Body of pancreas (tissue), 4 donors: Measurements from ENCODE around the gene CPT1A. TPM values are rescaled to one million over a fixed set of nuclear protein-coding genes. Genes with fewer than 3 reads are reported as not detected.
A peak's percentile ranks its signal among the peaks of the same experiment; 100 is the strongest.
"Not testable (repeated sequence)": the region's sequence is repeated elsewhere in the genome, so short reads cannot be mapped to it uniquely, and the experiment has no call there.

Experiments
- ATAC-seq: fragments of 150-250 bp; one replicate; pipeline ENCODE4 v1.9.1; 2016
- DNase-seq, 4 donors: peaks; one replicate each; pipeline ENCODE4 v3.0.0-alpha.2; 2019
- H3K27ac ChIP-seq, 4 donors: fragments of 200-600 bp; sonication (generic); 1 replicate in 3 of 4; 2 replicates in 1 of 4; pipeline versions ENCODE4 v1.5.1 to v1.6.1; 2016 to 2019; ENCODE audit warnings: mild to moderate bottlenecking in 1 of 4, mixed read lengths in 1 of 4, moderate library complexity in 1 of 4
- H3K27me3 ChIP-seq, 2 donors: fragments of 200-600 bp; sonication (generic); one replicate each; pipeline ENCODE4 v1.6.0; 2016; ENCODE audit warnings: mild to moderate bottlenecking in 1 of 2
- H3K36me3 ChIP-seq, 2 donors: fragments of 200-600 bp; sonication (generic); replicated peaks in 1 of 2; 2 replicates each; pipeline ENCODE4 v1.5.1; 2016; ENCODE audit warnings: low read depth in 2 of 2; ENCODE audit not compliant: insufficient read depth in 1 of 2
- H3K4me1 ChIP-seq: fragments of 200-600 bp; sonication (generic); one replicate; pipeline ENCODE4 v1.6.0; 2016
- H3K4me3 ChIP-seq, 2 donors: fragments of 200-600 bp; sonication (generic); 1 replicate in 1 of 2; 2 replicates in 1 of 2; pipeline ENCODE4 v1.5.1; 2016 to 2019
- H3K9me3 ChIP-seq, 3 donors: fragments of 200-600 bp; sonication (generic); 1 replicate in 2 of 3; 2 replicates in 1 of 3; pipeline ENCODE4 v1.5.1; 2016
- POLR2A ChIP-seq, 3 donors: fragments of 450-650 bp; IDR thresholded peaks; one replicate each; pipeline ENCODE4 v1.6.1; 2016; ENCODE audit warnings: antibody characterized with exemption in 3 of 3, mild to moderate bottlenecking in 2 of 3
- WGBS, 2 donors: methylation state at CpG; one replicate each; pipeline ENCODE4 v1.1.5; 2017; 5-methylcytosine and 5-hydroxymethylcytosine counted together
- intact Hi-C: fragments of 100-400 bp; cut with DNase I; formaldehyde crosslinking; loops from one replicate; pipeline ENCODE4 v1.15.1; 2023
- total RNA-seq, 2 donors: library from RNA; depleted of rRNA; stranded (reverse); fragments of >200 nt; gene quantifications; one replicate each; pipeline ENCODE4 v1.1.0, GENCODE V29; 2016
- TF ChIP-seq, protein P1 (sequence below), 7 experiments: fragments of 450-650 bp in 4 of 7; fragments of 200-600 bp in 3 of 7; sonication (generic) in 3 of 7; IDR thresholded peaks; one replicate each; pipeline ENCODE4 v1.5.1; 2016 to 2019; ENCODE audit warnings: antibody characterized with exemption in 7 of 7

The CPT1A gene
- total RNA-seq, 2 donors from 2014 or later = 35.6 to 40.7 TPM

DNA sequence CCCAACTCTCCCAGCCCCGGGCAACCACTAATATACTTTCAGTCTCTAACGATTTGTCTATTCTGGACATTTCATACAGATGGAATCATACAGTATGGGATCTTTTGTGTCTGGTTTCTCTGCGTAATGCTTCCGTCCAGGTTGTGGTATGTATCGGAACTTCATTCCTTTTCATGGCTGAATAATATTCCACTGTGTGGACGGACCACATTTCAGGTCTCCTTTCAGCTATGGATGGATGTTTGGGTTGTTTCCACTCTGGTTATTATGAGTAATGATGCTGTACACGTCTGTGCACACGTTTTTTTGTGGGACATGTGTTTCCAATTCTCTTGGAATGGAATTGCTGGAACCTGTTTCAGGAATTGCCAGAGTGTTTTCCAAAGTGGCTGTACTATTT, 17.4 kb upstream of the CPT1A start:
- Histone ChIP-seq H3K9me3 (no peaks in the 10 kb centered on the region), H3K4me1 (peaks cover 21% of the 10 kb centered on the region), H3K4me3 (no peak overlapping the region), H3K27ac (no peak overlapping the region), H3K27me3 (no peaks in the 10 kb centered on the region), H3K36me3 (no peaks in the 10 kb centered on the region)
- no peak for TF ChIP-seq POLR2A (IDR thresholded peaks at IDR 0.05)
- TF ChIP-seq, protein P1, sequence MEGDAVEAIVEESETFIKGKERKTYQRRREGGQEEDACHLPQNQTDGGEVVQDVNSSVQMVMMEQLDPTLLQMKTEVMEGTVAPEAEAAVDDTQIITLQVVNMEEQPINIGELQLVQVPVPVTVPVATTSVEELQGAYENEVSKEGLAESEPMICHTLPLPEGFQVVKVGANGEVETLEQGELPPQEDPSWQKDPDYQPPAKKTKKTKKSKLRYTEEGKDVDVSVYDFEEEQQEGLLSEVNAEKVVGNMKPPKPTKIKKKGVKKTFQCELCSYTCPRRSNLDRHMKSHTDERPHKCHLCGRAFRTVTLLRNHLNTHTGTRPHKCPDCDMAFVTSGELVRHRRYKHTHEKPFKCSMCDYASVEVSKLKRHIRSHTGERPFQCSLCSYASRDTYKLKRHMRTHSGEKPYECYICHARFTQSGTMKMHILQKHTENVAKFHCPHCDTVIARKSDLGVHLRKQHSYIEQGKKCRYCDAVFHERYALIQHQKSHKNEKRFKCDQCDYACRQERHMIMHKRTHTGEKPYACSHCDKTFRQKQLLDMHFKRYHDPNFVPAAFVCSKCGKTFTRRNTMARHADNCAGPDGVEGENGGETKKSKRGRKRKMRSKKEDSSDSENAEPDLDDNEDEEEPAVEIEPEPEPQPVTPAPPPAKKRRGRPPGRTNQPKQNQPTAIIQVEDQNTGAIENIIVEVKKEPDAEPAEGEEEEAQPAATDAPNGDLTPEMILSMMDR (IDR thresholded peaks at IDR 0.05) = no peak
- no peak for DNase-seq
- intact Hi-C loops = no loop called here
- ATAC-seq = no peak
- WGBS, 2 donors = 78 to 81% methylated on average over 8 of the region's 8 CpGs

DNA sequence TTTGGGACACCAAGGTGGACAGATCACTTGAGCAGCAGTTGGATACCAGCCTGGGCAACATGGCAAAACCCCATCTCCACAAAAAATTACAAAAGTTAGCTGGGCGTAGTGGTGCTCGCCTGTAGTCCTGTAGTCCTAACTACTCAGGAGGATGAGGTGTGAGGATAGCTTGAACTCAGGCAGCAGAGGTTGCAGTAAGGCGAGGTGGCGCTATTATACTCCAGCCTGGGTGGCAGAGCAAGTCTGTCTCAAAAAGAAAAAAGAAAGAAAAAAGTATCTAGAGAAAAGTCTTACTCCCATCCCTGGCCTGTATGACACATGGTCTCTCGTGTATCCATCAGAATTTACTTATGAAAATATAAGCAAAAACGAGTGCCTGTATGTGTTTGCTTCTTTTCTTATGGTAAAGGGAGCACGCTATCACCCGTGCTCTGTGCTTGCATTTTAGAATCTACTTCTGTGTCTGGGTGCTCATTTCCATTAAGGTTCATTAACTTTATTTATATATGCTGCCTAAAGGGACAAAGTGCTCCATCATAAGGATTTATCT, 15.4 kb upstream of the CPT1A start:
- 84 to 86% methylated on average over 8 of the region's 8 CpGs for WGBS, 2 donors
- H3K4me3 ChIP-seq = no peak overlapping the region
- no peak overlapping the region for H3K27ac ChIP-seq
- no peaks in the 10 kb centered on the region for H3K9me3 ChIP-seq
- intact Hi-C loops = no loop called here
- H3K27me3 ChIP-seq = no peaks in the 10 kb centered on the region
- H3K4me1 ChIP-seq = peaks cover 21% of the 10 kb centered on the region
- DNase-seq = no peak
- TF ChIP-seq, protein P1 (IDR thresholded peaks at IDR 0.05) = no peak
- no peak for TF ChIP-seq POLR2A (IDR thresholded peaks at IDR 0.05)
- ATAC-seq = no peak
- H3K36me3 ChIP-seq = no peaks in the 10 kb centered on the region

DNA sequence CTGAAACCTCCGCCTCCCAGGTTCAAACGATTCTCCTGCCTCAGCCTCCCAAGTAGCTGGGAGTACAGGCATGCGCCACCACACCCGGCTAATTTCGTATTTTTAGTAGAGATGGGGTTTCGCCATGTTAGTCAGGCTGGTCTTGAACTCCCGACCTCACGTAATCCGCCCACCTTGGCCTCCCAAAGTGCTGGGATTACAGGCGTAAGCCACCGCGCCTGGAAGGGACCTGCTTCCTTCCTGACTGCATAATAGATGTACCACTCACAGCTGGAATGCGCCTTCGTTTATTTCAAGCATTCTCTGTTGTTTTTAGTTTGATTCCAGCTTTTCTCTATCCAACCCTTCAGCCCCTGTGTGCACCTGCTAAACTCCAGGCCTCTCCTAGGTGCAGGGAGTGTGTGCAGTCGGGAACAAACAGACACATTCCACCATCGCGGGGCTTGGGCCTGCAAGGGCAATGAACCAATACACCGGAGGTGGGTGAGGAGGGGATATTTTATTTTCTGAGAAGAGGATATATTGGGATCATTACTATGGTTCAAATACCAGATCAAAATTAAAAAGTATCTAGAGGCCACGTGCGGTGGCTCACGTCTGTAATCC, 14.8 kb upstream of the CPT1A start:
- H3K27ac ChIP-seq, H3K27me3 ChIP-seq, H3K9me3 ChIP-seq, DNase-seq, ATAC-seq, H3K36me3 ChIP-seq, H3K4me3 ChIP-seq, intact Hi-C loops: not testable (repeated sequence)
- peaks cover 21% of the 10 kb centered on the region for H3K4me1 ChIP-seq
- 87 to 88% methylated on average over 20 to 21 of the region's 21 CpGs for WGBS, 2 donors

DNA sequence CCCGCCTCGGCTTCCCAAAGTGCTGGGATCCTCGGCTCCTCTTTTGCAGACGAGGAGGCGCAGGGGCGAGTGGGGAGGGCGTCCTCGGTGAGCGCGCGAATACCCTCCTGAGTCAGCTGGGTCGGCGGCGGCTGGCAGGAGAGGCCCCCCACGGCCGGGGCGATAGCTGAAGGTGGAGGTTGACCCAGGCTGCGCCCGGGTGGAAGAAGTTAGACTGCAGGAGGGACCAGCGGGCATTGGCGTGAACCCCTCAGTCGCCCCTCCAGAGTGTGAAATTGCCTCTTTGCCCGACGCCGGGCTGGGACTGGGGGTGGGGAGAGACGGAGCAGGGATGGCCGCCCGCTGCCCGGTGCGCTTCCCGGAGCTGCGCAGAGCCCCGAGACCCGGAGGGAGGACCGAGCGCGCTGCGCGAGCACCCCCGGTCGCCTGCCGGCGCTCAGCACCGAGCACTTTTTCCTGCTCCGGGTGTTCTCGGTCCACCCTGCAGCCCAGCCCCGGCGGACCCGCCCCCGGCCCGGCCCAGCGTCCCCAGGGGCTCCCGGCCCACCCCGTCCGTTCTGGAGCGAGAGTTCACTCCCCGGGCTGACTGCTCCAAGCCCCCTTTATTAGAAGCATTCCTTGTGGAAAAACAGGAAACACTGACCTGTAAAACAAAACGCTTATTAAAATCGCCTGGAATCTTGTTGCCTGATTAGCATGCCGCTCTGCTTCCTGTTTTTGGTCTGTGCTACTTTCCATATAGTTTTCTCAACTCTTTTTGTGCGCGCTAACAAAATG, 13.7 kb upstream of the CPT1A start:
- Histone ChIP-seq H3K27ac (peak overlapping the region in 3 of 4 donors; percentile 15 to 75 (median 22)), H3K27me3 (no peaks in the 10 kb centered on the region), H3K9me3 (no peaks in the 10 kb centered on the region), H3K36me3 (no peaks in the 10 kb centered on the region), H3K4me3 (peak overlapping the region in 1 of 2 donors; percentile 25), H3K4me1 (peaks cover 21% of the 10 kb centered on the region)
- WGBS, 2 donors = 4 to 47% methylated on average over 5 to 44 of the region's 62 CpGs
- TF ChIP-seq POLR2A (IDR thresholded peaks at IDR 0.05) = no peak
- TF ChIP-seq, protein P1 (IDR thresholded peaks at IDR 0.05) = peak in 3 of 7 experiments; percentile 13 to 38 (median 38)
- DNase-seq = peak in 3 of 4 donors; percentile 28 to 60 (median 54)
- ATAC-seq = peak; percentile 77
- intact Hi-C loops = no loop called here

DNA sequence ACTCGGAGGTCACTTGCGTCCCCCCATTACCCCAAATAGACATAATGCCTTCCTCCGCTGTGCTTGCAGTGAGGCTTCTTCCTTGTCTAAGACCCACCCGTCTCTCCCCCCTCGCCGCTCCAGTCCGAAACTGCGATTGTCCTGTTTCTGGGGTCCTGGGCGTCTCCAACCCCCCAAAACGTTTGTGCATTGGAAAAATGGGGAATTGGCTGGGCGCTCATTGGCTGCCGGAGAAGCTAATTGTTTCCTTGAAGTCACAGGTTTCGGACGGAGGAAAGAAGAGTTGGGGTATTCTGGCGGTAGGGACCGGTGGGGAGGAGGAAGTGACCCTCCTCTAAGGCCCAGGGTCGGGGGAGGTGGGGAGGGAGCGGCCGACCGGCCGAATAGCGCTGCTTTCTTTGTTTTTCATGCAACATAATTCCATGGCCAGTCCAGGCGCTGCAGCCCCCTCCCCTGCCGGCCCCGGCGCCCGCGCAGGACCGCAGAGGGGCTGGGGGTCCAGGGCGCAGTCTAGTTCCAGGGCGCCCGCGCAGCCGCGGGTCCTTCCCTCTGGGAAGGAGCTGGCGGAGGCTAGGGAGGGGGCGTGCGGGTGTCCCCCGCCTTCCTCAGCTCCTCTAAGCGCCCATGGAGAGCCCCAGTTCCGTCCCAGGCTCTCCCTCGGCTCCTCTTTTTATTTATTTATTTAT, 12.7 kb upstream of the CPT1A start:
- TF ChIP-seq POLR2A (IDR thresholded peaks at IDR 0.05) = no peak
- TF ChIP-seq, protein P1 (IDR thresholded peaks at IDR 0.05) = no peak
- ATAC-seq (no peak), DNase-seq (no peak)
- 27% methylated on average over 39 to 42 of the region's 42 CpGs for WGBS, 2 donors
- no peaks in the 10 kb centered on the region for H3K9me3 ChIP-seq
- H3K27me3 ChIP-seq = no peaks in the 10 kb centered on the region
- peaks cover 21% of the 10 kb centered on the region for H3K4me1 ChIP-seq
- H3K27ac ChIP-seq = no peak overlapping the region
- intact Hi-C loops = no loop called here
- no peak overlapping the region for H3K4me3 ChIP-seq
- no peaks in the 10 kb centered on the region for H3K36me3 ChIP-seq
